ENCODE data around the gene ETFA.

GRCh38 chr15:76325704-76326103, 14.4 kb upstream of the ETFA start:
- TF ChIP-seq, protein P1, sequence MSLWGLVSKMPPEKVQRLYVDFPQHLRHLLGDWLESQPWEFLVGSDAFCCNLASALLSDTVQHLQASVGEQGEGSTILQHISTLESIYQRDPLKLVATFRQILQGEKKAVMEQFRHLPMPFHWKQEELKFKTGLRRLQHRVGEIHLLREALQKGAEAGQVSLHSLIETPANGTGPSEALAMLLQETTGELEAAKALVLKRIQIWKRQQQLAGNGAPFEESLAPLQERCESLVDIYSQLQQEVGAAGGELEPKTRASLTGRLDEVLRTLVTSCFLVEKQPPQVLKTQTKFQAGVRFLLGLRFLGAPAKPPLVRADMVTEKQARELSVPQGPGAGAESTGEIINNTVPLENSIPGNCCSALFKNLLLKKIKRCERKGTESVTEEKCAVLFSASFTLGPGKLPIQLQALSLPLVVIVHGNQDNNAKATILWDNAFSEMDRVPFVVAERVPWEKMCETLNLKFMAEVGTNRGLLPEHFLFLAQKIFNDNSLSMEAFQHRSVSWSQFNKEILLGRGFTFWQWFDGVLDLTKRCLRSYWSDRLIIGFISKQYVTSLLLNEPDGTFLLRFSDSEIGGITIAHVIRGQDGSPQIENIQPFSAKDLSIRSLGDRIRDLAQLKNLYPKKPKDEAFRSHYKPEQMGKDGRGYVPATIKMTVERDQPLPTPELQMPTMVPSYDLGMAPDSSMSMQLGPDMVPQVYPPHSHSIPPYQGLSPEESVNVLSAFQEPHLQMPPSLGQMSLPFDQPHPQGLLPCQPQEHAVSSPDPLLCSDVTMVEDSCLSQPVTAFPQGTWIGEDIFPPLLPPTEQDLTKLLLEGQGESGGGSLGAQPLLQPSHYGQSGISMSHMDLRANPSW (CRISPR knock-in tag; conservative IDR thresholded peaks at IDR 0.05; ENCODE audit: low read depth): no peak
- TF ChIP-seq NR1H2 (CRISPR knock-in tag; IDR thresholded peaks at IDR 0.05) (no peak), CTCF (IDR thresholded peaks at IDR 0.05) (no peak)
